ENCODE data around the gene ERGIC1. TPM values are rescaled to one million over a fixed set of nuclear protein-coding genes. Genes with fewer than 3 reads are reported as not detected.

The ERGIC1 gene
- polyA plus RNA-seq, 1 experiment, result 137 TPM

GRCh38 chr5:172805018-172805683 lies 28.9 kb upstream of the ERGIC1 start:
- no peaks in the 10 kb centered on the region for H3K9me3 ChIP-seq (ENCODE audit: control insufficient read depth, insufficient read depth, low read length)
- no peak overlapping the region for H3K4me3 ChIP-seq (ENCODE audit: low read depth, low read length)
- ChIA-PET CTCF (interaction anchor here (0.5 kb wide), 1 partner anchor 88 kb away, joined by 3 read pairs; no protein-coding TSS in a partner anchor), POLR2A (no interaction called here)
- no peak for TF ChIP-seq CTCF (IDR thresholded peaks at IDR 0.05; ENCODE audit: low read depth, low read length)
- DNase-seq (ENCODE audit: low read depth, low spot score), result no peak
- no peak overlapping the region for H3K27ac ChIP-seq (ENCODE audit: low read depth, low read length)
- no peaks in the 10 kb centered on the region for H3K27me3 ChIP-seq (ENCODE audit: control insufficient read depth, insufficient read depth, low read length)

GRCh38 chr5:172805736-172806255 lies 28.3 kb upstream of the ERGIC1 start:
- Histone ChIP-seq H3K9me3 (ENCODE audit: control insufficient read depth, insufficient read depth, low read length) (no peaks in the 10 kb centered on the region), H3K27ac (ENCODE audit: low read depth, low read length) (no peak overlapping the region), H3K27me3 (ENCODE audit: control insufficient read depth, insufficient read depth, low read length) (no peaks in the 10 kb centered on the region), H3K4me3 (ENCODE audit: low read depth, low read length) (no peak overlapping the region)
- TF ChIP-seq CTCF (IDR thresholded peaks at IDR 0.05; ENCODE audit: low read depth, low read length), result no peak
- ChIA-PET POLR2A (no interaction called here), CTCF (interaction anchor here (0.5 kb wide), 1 partner anchor 89 kb away, joined by 3 read pairs; no protein-coding TSS in a partner anchor)
- DNase-seq (ENCODE audit: low read depth, low spot score), result no peak

GRCh38 chr5:172806897-172807672 lies 27.0 kb upstream of the ERGIC1 start:
- no peak for TF ChIP-seq CTCF (IDR thresholded peaks at IDR 0.05; ENCODE audit: low read depth, low read length)
- DNase-seq (ENCODE audit: low read depth, low spot score), result peak; percentile 53
- no peaks in the 10 kb centered on the region for H3K9me3 ChIP-seq (ENCODE audit: control insufficient read depth, insufficient read depth, low read length)
- ChIA-PET CTCF (no interaction called here), POLR2A (interaction anchor here (1.7 kb wide), 1 partner anchor 36 kb away, joined by 5 read pairs; no protein-coding TSS in a partner anchor)
- no peak overlapping the region for H3K4me3 ChIP-seq (ENCODE audit: low read depth, low read length)
- H3K27me3 ChIP-seq (ENCODE audit: control insufficient read depth, insufficient read depth, low read length), result no peaks in the 10 kb centered on the region
- peak overlapping the region; percentile 78 for H3K27ac ChIP-seq (ENCODE audit: low read depth, low read length)

- H3K4me3 ChIP-seq (ENCODE audit: low read depth, low read length), result no peak overlapping the region
- no peak for DNase-seq (ENCODE audit: low read depth, low spot score)
- ChIA-PET CTCF (no interaction called here), POLR2A (interaction anchor here (1.7 kb wide), 1 partner anchor 36 kb away, joined by 5 read pairs; no protein-coding TSS in a partner anchor)
- no peaks in the 10 kb centered on the region for H3K27me3 ChIP-seq (ENCODE audit: control insufficient read depth, insufficient read depth, low read length)
- peak overlapping the region; percentile 65 for H3K27ac ChIP-seq (ENCODE audit: low read depth, low read length)
- no peak for TF ChIP-seq CTCF (IDR thresholded peaks at IDR 0.05; ENCODE audit: low read depth, low read length)
- no peaks in the 10 kb centered on the region for H3K9me3 ChIP-seq (ENCODE audit: control insufficient read depth, insufficient read depth, low read length)
These were observed 26.2 kb upstream of the ERGIC1 start for GRCh38 chr5:172807766-172808311.

Data from AG04450 (cell line).